HFFc6 (cell line): ENCODE measurements around the gene COL4A2. TPM values are rescaled to one million over a fixed set of nuclear protein-coding genes. Genes with fewer than 3 reads are reported as not detected.

Experiments
- DNase-seq: peaks from one replicate; pipeline ENCODE4 v3.0.0-alpha.2; 2018
- H3K27ac Mint-ChIP-seq: 2 replicates; pipeline ENCODE4 v1.8.0; 2020; ENCODE audit warnings: mild to moderate bottlenecking, mixed read lengths
- H3K27me3 Mint-ChIP-seq: 2 replicates; pipeline ENCODE4 v1.8.0; 2021; ENCODE audit warnings: mild to moderate bottlenecking, moderate library complexity, mixed read lengths; ENCODE audit not compliant: insufficient read depth
- H3K36me3 Mint-ChIP-seq: 2 replicates; pipeline ENCODE4 v1.8.0; 2021; ENCODE audit warnings: low read depth, mixed read lengths
- H3K4me1 Mint-ChIP-seq: 2 replicates; pipeline ENCODE4 v1.8.0; 2020; ENCODE audit warnings: low read depth, mixed read lengths
- H3K4me3 Mint-ChIP-seq: 2 replicates; pipeline ENCODE4 v1.8.0; 2020; ENCODE audit warnings: mild to moderate bottlenecking, moderate library complexity, mixed read lengths
- H3K9me3 Mint-ChIP-seq: 2 replicates; pipeline ENCODE4 v1.8.0; 2020; ENCODE audit warnings: mild to moderate bottlenecking, mixed read lengths
- CTCF ChIP-seq: fragments of 200-600 bp; sonication (generic); IDR thresholded peaks from 2 replicates; pipeline ENCODE4 v1.5.0; 2021; ENCODE audit warnings: antibody characterized with exemption, mild to moderate bottlenecking
- total RNA-seq, 6 experiments: library from RNA; stranded (reverse); fragmentation: NEBNext Ultra II Directional; extraction: Animal tissue kit (Norgen Biotek cat#: 25700); gene quantifications; 2 replicates in 1 of 6; 3 replicates in 5 of 6; pipeline ENCODE4 v1.2.3, GENCODE V29; 2021

The COL4A2 gene
- total RNA-seq, 6 experiments from 2014 or later, result 202 to 327 (median 217) TPM

GRCh38 chr13:110422913-110423688 lies 116.0 kb downstream of the COL4A2 start:
- Mint-ChIP-seq H3K9me3 (no peaks in the 10 kb centered on the region), H3K4me3 (no peak overlapping the region), H3K36me3 (peaks cover 41% of the 10 kb centered on the region), H3K27ac (0 out of 2 replicates have a peak overlapping the region, but pooled peaks have one; percentile 11), H3K27me3 (peaks cover 2% of the 10 kb centered on the region; the same call in 1 of the 2 replicates), H3K4me1 (peaks cover 50% of the 10 kb centered on the region)
- DNase-seq, result no peak
- TF ChIP-seq CTCF, result no peak

- peaks cover 1% of the 10 kb centered on the region; the same call in 1 of the 2 replicates for H3K27me3 Mint-ChIP-seq
- H3K36me3 Mint-ChIP-seq, result peaks cover 48% of the 10 kb centered on the region
- no peak overlapping the region for H3K27ac Mint-ChIP-seq
- TF ChIP-seq CTCF, result no peak
- DNase-seq, result no peak
- peaks cover 50% of the 10 kb centered on the region for H3K4me1 Mint-ChIP-seq
- H3K9me3 Mint-ChIP-seq, result no peaks in the 10 kb centered on the region
- no peak overlapping the region for H3K4me3 Mint-ChIP-seq
Observed at GRCh38 chr13:110423689-110424302, 116.7 kb downstream of the COL4A2 start.

- DNase-seq, result no peak
- no peak for TF ChIP-seq CTCF
- no peak overlapping the region for H3K27ac Mint-ChIP-seq
- H3K4me1 Mint-ChIP-seq, result peaks cover 50% of the 10 kb centered on the region
- peaks cover 52% of the 10 kb centered on the region for H3K36me3 Mint-ChIP-seq
- no peaks in the 10 kb centered on the region for H3K9me3 Mint-ChIP-seq
- no peaks in the 10 kb centered on the region; the same call in 1 of the 2 replicates for H3K27me3 Mint-ChIP-seq
- H3K4me3 Mint-ChIP-seq, result no peak overlapping the region
Observed at GRCh38 chr13:110424569-110425443, 117.7 kb downstream of the COL4A2 start.

- Mint-ChIP-seq H3K4me1 (peaks cover 47% of the 10 kb centered on the region), H3K9me3 (no peaks in the 10 kb centered on the region), H3K36me3 (peaks cover 55% of the 10 kb centered on the region), H3K27me3 (no peaks in the 10 kb centered on the region; the same call in 1 of the 2 replicates), H3K27ac (peak overlapping the region; percentile 71; the same call in 1 of the 2 replicates), H3K4me3 (no peak overlapping the region; the same call in 1 of the 2 replicates)
- DNase-seq, result peak; percentile 52
- no peak for TF ChIP-seq CTCF
Observed at GRCh38 chr13:110425444-110425780, 118.3 kb downstream of the COL4A2 start.

- H3K4me1 Mint-ChIP-seq, result peaks cover 34% of the 10 kb centered on the region
- no peaks in the 10 kb centered on the region for H3K27me3 Mint-ChIP-seq
- no peaks in the 10 kb centered on the region for H3K9me3 Mint-ChIP-seq
- no peak for DNase-seq
- H3K36me3 Mint-ChIP-seq, result peaks cover 53% of the 10 kb centered on the region
- H3K4me3 Mint-ChIP-seq, result no peak overlapping the region
- H3K27ac Mint-ChIP-seq, result no peak overlapping the region
- no peak for TF ChIP-seq CTCF
Observed at GRCh38 chr13:110426735-110427134, 119.7 kb downstream of the COL4A2 start.
